HG03565 (cell line): Measurements from ENCODE around the gene CFLAR.
"Not testable (repeated sequence)": the region's sequence is repeated elsewhere in the genome, so short reads cannot be mapped to it uniquely, and the experiment has no call there.

ENCODE experiments used
- ATAC-seq: cut with Tn5 transposase; IDR thresholded peaks from one replicate; pipeline ENCODE4 v1.9.1; 2021; ENCODE audit warnings: mild to moderate bottlenecking, moderate library complexity; ENCODE audit not compliant: unreplicated experiment

CFLAR gene

GRCh38 chr2:201118121-201118960 lies 2.4 kb downstream of the CFLAR start:
- ATAC-seq = peak; percentile 31

- no peak for ATAC-seq
Observed at GRCh38 chr2:201118961-201119854, 3.2 kb downstream of the CFLAR start.

DNA sequence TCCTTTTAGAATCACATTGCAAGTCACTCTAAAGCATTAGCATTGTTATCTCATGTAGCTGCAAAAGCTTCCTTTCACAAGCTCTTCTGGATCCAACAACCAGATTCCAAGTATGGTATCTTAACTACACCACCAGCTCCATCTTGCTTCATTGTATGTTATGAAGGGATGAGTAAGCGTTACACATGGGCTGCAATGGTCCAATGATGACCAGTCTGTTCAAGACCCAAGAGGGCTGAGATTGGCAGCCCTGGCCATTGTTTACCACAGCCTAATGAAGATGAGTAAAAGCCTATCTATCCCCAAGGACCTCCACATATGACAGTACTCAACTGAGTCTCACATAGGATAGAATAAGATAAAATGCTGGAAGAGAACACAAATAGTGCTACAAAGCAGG lies 6.3 kb downstream of the CFLAR start:
- no peak for ATAC-seq

DNA sequence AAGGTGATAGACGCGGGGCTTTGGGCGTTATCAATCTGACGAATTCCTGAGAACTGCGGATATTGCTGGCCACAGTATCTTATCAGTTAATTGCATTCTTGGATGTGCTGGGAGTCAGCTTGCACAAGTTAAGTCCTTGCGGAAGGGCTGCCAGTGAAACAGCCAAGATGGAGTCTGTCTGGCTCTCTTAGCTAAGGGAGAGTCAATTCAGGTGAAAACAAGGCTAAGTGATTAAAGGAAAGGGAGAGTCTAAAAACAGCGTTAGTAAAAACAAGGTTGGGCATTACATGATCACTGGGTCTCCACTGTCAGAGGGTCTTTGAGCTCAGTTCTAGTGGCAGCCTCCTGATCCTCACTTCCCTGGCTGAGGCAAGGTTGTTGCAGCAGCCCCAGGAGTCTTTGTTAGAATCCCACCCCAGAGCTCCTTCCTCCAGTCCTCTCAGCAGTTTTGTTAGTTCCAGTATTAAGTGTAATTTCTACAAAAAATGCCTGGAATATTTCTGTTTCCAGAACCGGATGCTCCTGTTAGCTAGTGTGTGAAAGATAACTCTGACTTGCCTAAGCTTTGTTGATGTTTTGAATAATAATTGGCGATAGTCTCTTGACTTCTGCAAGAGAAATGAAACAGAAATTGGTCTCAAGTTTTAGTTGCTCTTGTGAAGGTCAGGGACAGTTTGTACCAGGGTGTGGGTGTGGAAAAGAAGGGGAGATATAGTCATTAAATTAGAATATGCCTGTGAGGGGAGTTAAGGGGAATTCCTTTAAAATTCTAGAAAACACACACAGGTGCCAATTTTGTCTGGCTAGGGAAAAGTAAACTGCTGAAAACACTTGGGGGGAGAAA lies 10.6 kb downstream of the CFLAR start:
- ATAC-seq = peak; percentile 22

DNA sequence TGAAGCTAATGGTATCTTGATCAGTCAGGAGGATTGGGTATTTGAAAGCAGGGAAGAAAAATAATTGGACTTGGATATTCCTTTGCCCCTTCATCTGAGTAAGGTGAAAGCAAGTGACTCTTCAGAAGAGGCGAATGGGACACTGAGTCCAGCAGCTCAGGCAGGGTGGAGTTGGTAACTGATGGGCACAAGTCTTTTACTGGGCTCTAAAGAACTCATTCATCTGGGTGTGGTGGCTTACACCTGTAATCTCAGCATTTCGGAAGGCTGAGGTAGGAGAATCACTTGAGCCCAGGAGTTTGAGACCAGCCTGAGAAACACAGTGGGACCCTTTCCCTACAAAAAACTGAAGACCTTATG lies 11.2 kb downstream of the CFLAR start:
- ATAC-seq = no peak

DNA sequence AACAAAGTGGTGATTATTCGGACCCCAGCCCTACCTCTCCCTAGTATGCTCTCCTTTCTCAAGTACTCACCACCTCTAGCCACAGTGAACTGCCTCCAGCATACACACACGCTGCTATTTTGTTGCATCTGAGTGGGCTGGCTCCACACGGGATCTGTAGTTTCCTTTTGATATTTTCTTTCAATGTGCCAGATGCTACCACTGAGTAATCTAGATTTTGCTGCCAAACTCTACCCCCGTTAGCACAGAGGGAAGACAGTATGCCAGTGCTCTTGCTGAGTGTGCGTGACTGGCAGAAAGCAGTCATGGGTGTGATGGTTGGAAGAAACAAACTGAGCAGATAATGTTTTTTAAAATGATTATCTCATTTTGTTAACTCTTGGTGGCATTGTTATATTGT lies 11.6 kb downstream of the CFLAR start:
- ATAC-seq = no peak

DNA sequence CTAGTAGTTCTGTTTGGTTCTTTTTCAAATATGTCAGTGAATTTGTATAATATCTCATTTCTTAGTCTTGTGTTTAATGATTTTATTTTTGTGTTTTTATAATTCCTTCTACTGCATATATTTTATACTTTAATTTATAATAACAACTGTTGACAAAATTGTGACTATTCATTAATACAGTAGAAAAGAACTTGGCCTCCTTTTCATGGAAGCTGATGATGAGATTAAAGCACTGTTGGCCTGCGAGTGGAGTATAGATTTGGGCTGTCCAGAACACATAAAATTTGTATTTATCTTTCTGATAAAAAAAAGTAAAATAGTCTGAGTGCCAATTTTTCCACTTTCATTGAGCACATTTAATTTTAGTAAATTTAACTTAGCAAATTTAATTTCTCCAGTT lies 12.1 kb downstream of the CFLAR start:
- ATAC-seq = no peak

DNA sequence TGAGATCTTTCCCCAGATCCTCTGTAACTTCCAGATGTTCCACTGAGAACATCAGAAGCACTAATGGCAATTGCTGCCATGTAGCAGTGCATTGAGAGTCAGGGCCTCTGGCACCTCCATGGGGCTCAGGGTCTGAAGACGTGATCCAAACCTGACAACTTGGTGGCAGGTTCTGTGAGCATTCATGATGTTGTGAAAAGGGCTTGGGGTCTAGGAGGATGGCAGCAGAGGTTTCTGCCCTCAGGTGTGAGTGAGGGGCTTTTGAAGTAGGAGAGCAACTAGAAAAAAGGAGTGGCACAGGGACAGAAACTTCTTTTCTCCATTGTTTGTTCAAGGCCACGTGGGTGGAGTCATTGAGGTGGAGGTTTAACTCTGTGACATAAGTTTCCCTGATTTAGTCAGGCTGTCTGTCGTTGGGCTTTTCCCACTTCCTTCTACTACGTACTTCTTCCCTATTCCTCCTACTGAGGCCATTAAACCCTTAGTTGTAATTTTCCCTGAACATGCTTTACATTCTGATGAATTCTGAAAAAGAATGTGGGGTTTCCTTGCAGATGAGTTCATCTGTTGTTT lies 13.1 kb downstream of the CFLAR start:
- no peak for ATAC-seq

GRCh38 chr2:201130524-201131186 lies 14.7 kb downstream of the CFLAR start:
- no peak for ATAC-seq

DNA sequence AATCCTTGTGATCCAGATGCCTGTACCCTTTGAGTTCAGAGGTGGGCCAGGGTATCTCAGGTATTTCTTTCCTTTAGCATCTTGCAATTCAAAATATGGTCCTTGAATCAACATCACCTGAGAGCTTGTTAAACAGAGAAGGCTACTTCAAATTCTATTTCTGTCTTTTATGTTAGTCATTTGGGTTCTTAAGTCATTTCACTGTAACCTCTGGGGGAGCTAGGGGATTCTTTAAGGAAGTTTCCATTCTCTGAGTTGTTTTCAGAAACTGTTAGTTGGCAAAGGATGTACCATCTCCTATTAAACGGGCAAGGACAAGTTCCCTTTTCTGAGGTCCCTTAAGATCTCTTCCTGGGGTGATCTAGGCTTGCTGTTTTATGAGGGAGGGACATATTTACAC lies 16.6 kb downstream of the CFLAR start:
- ATAC-seq = peak; percentile 28

GRCh38 chr2:201135386-201135785 lies 19.4 kb downstream of the CFLAR start:
- ATAC-seq = no peak

DNA sequence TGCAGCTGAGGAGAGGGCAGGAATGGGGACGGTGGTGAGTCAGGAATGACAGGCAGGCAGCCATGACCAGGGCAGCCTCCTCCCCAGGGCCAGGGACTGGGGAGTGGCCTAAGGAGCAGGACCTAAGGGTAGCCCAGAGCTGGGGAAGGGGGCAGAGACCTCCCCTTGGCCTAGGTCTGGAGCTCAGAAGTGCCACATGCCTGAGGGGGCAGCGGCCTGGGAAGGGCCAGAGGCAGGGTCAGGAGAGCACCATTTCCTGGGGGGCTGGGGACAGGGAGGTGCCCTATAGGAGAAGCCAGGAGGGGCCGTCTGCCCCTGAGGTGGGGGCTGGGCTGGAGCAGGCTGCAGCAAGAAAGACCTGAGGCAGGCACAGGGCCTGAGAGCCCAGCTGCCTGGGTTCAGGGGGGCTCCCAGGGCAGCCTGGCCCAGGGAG lies 20.9 kb downstream of the CFLAR start:
- no peak for ATAC-seq

DNA sequence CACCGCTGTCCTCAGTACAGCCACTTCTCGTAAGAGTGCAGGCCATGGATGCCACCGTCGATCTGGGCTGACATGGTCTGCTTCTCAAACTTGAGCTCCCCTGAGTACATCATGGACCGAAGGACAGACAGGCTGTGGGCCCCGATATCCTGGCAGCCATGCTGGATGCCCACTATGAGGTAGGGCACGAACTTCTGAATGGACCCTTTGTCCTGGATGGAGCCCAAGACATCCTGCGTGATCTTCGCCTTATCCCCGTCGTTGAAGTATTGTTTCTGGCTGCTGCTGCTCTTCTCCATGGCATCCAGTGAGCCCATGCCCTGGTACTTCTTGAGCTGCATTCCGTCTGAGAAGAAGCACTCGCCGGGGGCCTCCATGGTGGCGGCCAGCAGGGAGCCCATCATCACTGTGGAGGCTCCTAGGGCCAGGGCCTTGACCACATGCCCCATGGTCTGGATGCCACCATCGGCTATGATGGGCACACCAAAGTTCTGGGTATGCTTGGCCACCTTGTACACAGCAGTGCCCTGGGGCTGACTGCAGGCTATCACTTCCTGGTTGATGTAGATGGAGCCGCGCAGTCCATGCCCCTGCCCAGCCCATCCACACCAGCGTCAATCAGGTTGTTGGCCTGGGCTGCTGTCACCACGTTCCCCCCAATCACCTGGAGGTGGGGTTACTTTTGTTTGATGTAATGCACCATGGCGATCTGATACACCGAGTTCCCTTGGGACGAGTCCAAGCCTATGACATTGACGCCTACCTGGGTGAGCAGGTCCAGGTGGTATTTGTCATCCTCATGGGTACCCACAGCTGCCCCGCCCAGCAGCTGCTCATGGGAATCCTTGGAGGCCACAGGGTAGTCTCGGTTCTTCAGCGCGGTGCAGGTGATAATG lies 21.8 kb downstream of the CFLAR start:
- ATAC-seq = no peak

- no peak for ATAC-seq
Observed at GRCh38 chr2:201138401-201138970, 22.5 kb downstream of the CFLAR start.

DNA sequence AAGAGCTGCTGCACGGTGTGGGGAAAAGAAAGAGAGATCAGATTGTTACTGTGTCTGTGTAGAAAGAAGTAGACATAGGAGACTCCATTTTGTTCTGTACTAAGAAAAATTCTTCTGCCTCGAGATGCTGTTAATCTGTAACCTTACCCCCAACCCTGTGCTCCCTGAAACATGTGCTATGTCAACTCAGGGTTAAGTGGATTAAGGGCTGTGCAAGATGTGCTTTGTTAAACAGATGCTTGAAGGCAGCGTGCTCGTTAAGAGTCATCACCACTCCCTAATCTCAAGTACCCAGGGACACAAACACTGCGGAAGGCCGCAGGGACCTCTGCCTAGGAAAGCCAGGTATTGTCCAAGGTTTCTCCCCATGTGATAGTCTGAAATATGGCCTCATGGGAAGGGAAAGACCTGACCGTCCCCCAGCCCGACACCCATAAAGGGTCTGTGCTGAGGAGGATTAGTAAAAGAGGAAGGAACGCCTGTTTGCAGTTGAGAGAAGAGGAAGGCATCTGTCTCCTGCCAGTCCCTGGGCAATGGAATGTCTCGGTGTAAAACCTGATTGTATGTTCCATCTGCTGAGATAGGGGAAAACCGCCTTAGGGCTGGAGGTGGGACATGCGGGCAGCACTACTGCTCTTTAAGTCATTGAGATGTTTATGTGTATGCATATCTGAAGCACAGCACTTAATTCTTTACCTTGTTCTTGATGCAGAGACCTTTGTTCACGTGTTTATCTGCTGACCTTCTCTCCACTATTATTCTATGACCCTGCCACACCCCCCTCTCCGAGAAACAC lies 23.2 kb downstream of the CFLAR start:
- ATAC-seq = not testable (repeated sequence)

- no peak for ATAC-seq
Observed at GRCh38 chr2:201139836-201140604, 24.1 kb downstream of the CFLAR start.
